HG02642 (cell line): ENCODE data around the gene CDKAL1.

Experiments
- ATAC-seq: cut with Tn5 transposase; IDR thresholded peaks from one replicate; pipeline ENCODE4 v1.9.1; 2021; ENCODE audit warnings: mild to moderate bottlenecking; ENCODE audit not compliant: unreplicated experiment, poor library complexity

The CDKAL1 gene

GRCh38 chr6:21202521-21202920, 668.3 kb downstream of the CDKAL1 start:
- no peak for ATAC-seq

DNA sequence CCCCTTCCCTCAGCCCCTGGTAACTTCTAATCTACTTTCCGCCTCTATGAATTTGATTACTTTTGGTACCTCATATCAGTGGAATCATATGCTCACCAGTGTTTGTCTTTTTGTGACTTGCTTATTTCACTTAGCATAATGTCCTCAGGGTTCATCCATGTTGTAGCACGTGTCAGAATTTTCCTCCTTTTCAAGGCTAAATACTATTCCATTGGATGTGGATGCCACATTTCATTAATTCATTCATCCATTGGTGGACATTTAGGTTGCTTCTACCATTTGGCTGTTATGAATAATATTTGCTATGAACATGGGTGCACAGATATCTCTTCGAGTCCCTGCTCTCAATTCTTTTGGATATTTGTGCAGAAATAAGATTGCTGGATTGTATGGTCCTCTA, 670.7 kb downstream of the CDKAL1 start:
- no peak for ATAC-seq

DNA sequence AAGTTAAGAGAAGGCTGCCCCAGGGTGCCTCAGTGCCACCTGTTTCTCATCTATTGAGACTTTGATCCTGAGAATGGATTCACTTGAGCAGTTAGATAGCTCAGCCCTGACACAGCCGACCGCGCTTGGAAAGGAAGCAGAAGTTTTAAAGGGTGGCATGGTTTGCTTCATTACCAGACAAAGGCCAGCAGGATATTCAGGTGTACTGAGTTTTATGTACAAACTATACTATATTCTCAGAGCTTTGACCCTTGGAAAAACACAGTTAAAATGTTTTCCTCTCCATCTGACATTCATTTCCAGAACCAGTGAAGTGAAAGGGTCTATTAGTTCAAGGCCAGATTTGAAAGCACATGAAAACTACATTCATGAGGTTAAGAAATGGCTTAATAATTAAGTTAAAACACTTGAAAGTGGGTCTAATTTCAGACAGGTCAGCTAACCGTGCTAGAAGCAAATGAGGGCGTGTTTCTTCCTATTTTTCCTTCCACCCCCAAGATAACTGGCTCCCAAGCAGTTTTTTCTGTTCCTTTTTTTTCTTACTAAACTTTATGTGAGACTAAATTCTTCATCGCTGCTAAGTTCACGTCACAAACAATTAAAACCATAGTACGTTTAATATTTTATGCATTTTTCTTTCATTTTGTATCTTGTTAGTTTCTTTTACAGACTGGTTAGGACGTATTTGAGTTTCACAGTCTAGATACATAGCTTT, 674.0 kb downstream of the CDKAL1 start:
- peak; percentile 49 for ATAC-seq

DNA sequence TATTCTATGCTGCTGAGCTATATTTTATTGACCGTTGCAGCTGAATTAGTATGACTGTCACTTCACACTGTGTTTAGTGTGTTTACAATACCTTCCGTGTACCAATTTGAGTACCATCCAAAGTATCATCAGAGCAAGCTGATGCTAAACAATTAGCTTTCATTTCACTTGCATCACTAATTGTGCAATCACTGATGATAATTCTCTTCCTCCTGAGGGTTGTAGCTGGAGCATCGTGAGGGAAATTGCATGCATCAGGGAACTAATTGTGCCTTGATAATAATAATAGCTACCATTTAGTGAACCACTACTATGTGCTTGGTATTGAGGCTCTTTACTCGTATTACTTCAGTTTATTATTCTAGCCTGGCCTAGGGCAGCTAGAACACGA, 674.5 kb downstream of the CDKAL1 start:
- no peak for ATAC-seq

DNA sequence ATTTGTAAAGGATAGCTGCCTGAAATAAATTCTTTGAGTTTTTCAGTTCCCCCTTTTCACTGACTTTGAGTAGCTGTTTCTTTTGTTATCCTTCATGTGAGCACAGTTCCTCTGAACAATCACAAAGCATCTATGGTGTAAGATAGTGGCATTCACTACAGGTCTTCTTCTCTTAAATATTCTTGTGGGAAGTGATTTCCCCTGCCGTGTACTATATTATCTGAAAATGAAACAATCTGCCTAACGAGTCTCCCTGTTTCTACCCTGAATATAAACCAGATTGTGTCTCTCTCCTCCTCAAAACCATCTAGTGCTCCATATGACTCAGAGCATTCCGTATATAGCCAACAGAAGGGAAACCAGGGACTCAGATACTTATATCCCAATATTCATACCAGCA, 679.2 kb downstream of the CDKAL1 start:
- ATAC-seq = peak; percentile 56

GRCh38 chr6:21214738-21215448, 680.6 kb downstream of the CDKAL1 start:
- ATAC-seq = no peak

- no peak for ATAC-seq
Measured at GRCh38 chr6:21219241-21219640, 685.0 kb downstream of the CDKAL1 start.

GRCh38 chr6:21219856-21220255, 685.6 kb downstream of the CDKAL1 start:
- no peak for ATAC-seq

- ATAC-seq = no peak
Measured at GRCh38 chr6:21220271-21220987, 686.2 kb downstream of the CDKAL1 start.

GRCh38 chr6:21222656-21223055, 688.4 kb downstream of the CDKAL1 start:
- no peak for ATAC-seq

DNA sequence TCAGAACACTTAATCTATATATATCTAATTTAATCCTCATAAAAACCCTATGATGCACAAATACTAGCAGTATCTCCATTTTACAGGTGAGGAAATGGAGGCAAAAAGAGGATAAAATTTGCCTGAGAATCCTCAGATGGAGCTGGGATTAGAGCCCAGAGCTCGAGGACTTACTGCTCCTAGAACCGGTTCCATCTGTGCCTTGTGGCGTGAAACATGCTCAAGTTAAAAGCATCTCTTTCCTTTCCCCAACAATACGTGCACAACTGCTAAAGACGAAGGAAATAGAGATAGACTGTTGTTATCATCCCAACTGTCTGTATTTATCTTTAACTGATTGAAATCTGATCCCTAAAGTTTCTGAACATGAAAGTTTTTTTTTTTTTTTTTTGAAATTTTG, 691.7 kb downstream of the CDKAL1 start:
- no peak for ATAC-seq

DNA sequence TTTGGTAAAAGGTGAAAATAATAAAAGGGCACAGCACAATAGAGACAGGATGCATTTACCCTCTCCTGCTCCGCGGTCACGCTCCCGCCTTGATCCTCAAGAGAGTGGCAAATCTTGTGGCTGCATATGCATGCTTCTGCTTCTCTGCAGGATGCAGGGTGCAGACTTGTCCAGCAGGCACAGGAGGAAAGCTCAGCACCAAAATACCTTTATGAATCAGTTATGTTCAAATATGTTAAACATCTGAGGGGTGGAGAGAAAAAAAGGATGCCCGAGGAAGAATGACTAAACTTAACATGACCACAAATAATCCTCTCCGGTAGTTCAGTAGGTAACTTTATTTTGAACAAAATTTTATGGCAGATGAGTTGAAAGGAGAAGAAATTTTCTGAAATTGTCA, 693.2 kb downstream of the CDKAL1 start:
- no peak for ATAC-seq

GRCh38 chr6:21228411-21228810, 694.2 kb downstream of the CDKAL1 start:
- ATAC-seq = no peak

DNA sequence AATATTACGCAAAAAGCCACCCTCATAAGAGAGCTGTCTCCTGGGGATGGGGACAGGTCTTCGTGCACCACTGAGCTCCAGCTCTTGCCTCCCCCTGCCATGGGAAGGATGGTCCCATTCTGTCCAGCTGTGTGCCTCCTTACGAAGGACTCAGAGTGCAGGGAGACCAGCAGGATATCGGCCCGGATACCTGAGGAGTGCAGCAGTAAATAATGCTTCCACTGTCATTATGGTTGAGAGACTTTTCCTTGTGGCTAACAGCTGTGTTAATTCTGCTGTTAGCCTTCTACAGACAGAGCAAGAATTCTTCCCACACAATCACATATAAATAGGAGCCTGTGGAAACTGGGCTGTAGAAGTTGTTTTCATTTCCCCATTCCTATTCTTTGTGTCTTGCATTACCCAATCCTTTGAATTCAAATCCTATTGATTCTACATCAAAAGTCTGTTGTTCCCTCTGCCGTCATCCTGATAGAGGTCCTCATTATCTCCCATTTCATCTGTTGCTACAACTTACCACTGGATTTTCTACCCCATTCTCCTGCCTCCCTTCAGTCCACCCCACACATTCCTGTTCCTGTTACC, 694.7 kb downstream of the CDKAL1 start:
- ATAC-seq = no peak

GRCh38 chr6:21230536-21230935, 696.3 kb downstream of the CDKAL1 start:
- ATAC-seq = no peak

GRCh38 chr6:21235162-21235561, 700.9 kb downstream of the CDKAL1 start:
- no peak for ATAC-seq

DNA sequence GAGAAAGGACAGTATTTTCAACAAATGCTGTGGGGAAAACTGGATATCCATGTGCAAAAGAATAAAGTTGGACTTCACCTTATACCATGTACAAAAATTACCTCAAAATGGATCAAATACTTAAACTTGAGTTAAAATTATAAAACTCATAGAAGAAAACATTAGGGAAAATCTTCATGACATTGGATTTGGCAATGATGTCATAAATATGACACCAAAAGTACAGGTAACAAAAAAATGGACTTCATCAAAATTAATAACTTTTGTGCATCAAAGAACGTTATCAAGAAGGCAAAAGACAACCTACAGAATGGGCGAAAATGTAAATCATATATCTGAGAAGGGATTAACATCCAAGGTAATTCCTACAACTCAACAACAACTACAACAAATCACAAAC, 704.0 kb downstream of the CDKAL1 start:
- ATAC-seq = no peak

GRCh38 chr6:21240709-21241108, 706.5 kb downstream of the CDKAL1 start:
- no peak for ATAC-seq

DNA sequence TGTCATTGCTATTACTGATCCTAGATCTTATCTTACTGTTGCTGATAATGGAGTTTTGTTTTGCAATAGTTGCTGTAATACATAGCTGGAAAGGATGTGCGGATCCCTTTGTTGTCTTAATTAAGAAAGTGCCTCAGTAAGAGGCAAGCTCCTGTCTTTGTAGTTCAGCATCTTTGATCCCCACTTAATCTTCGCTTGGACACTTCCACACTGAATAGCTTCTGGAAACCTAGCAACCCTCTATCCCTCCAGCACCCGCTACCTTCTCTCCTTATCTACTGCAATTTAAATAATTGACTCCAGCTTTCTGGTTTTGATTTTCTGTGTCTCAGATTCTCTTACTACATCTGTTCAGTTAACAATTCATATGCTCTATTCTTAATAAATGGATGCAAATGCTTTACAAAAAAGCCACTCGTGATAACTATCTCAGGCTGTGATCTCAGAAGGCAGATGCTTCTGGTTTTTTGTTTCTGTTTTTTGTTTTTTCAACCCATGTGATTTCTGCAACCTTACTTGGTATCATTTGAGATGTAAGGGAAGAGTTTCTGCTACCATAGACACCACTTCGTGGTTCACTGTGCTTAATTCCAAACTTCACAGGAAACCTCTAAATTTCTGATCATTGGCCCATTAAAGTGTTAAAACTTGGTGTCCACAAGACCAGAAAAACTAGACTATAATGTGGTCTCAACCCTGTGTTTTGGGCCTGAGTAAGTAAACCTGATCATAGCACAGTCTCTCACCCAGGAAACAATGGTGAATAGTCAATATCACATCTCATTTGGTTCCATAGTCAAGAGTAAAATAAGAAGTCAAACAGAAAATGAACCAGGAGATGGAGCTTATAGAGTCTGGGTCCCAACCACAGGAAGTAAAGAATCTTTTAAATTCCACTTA, 707.2 kb downstream of the CDKAL1 start:
- ATAC-seq = no peak

DNA sequence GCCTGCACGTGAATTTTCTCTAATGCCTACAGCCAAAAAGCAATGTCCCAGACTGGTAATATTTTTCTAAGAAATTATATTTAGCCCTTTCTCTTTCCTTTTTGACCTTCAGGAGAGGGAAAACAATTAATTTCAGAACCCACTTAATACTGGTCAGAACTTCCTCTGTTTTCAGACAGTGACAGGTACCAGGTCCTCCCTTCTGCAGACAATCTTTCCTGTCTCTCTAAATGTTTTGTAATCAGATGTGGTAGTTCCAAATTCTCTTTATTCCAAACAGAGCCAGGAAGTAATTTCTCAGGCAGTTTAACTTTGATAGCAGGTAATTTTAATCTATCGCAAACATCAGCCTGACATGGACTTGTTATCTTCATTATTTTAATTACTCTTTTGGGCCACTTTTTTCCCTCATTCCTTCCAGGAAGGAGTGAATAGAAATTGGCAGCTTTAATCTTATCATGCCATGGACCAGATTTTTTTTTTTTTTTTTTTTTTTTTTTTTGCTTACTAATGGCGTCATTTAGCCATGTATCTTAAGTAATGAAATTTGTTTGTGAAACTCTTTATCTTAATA, 710.7 kb downstream of the CDKAL1 start:
- ATAC-seq = no peak
